ENCODE results near the gene UNG. TPM values are rescaled to one million over a fixed set of nuclear protein-coding genes. Genes with fewer than 3 reads are reported as not detected.

Gene UNG
- total and polyA plus RNA-seq, 4 donors, result 11.8 to 17.8 (median 14.9) TPM

DNA sequence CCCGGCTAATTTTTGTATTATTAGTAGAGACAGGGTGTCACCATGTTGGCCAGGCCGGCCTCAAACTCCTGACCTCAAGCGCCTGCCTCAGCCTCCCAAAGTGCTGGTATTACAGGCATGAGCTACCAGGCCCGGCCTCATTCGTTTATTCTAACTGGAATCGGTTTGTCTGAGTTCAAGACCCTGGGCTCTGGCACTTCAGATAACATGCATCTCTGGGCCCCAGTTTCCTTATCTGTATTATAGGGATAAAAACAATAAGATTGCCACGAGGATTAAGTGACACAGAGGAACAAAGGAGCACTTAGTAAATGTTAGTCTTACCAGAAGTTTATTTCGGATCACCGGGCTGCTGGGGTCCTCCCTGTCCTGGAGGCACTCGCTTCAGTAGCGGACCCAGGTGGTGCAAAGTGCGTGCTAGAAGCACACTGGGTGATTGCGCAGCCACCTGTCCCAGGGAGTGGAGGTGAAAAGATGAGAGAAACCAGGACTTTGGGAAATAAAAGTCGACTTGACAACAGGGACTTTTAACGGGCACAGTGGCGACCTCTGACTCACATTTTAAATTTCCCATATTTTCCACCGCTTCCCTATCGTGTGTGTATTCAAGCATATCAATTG, 56.5 kb downstream of the UNG start:
- ATAC-seq (ENCODE audit: insufficient read depth, low FRiP score), result no peak
- Histone ChIP-seq H3K27me3 (ENCODE audit: control insufficient read depth in 3 of 3, insufficient read depth in 3 of 3, low read length in 2 of 3) (no peaks in the 10 kb centered on the region), H3K27ac (ENCODE audit: low read depth in 1 of 2, low read length in 1 of 2) (peak overlapping the region; percentile 59 to 79), H3K4me3 (no peak overlapping the region), H3K9me3 (ENCODE audit: control insufficient read depth in 4 of 4, insufficient read depth in 3 of 4, low read length in 3 of 4) (no peaks in the 10 kb centered on the region), H3K36me3 (ENCODE audit: control insufficient read depth in 4 of 4, insufficient read depth in 4 of 4, low read length in 4 of 4) (no peaks in the 10 kb centered on the region), H3K4me1 (ENCODE audit: control insufficient read depth in 5 of 5, insufficient read depth in 5 of 5, low read length in 5 of 5) (peaks cover 0 to 17% (median 7%) of the 10 kb centered on the region in 5 donors), H3K9ac (ENCODE audit: insufficient read depth in 1 of 2, low read length in 2 of 2) (peak overlapping the region; percentile 41 to 82)
- DNase-seq, result no peak
- TF ChIP-seq, protein P1, sequence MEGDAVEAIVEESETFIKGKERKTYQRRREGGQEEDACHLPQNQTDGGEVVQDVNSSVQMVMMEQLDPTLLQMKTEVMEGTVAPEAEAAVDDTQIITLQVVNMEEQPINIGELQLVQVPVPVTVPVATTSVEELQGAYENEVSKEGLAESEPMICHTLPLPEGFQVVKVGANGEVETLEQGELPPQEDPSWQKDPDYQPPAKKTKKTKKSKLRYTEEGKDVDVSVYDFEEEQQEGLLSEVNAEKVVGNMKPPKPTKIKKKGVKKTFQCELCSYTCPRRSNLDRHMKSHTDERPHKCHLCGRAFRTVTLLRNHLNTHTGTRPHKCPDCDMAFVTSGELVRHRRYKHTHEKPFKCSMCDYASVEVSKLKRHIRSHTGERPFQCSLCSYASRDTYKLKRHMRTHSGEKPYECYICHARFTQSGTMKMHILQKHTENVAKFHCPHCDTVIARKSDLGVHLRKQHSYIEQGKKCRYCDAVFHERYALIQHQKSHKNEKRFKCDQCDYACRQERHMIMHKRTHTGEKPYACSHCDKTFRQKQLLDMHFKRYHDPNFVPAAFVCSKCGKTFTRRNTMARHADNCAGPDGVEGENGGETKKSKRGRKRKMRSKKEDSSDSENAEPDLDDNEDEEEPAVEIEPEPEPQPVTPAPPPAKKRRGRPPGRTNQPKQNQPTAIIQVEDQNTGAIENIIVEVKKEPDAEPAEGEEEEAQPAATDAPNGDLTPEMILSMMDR (IDR thresholded peaks at IDR 0.05; ENCODE audit: control extremely low read depth, extremely low read depth), result no peak
- WGBS, 2 donors, result 28 to 45% methylated on average over 18 of the region's 18 CpGs

DNA sequence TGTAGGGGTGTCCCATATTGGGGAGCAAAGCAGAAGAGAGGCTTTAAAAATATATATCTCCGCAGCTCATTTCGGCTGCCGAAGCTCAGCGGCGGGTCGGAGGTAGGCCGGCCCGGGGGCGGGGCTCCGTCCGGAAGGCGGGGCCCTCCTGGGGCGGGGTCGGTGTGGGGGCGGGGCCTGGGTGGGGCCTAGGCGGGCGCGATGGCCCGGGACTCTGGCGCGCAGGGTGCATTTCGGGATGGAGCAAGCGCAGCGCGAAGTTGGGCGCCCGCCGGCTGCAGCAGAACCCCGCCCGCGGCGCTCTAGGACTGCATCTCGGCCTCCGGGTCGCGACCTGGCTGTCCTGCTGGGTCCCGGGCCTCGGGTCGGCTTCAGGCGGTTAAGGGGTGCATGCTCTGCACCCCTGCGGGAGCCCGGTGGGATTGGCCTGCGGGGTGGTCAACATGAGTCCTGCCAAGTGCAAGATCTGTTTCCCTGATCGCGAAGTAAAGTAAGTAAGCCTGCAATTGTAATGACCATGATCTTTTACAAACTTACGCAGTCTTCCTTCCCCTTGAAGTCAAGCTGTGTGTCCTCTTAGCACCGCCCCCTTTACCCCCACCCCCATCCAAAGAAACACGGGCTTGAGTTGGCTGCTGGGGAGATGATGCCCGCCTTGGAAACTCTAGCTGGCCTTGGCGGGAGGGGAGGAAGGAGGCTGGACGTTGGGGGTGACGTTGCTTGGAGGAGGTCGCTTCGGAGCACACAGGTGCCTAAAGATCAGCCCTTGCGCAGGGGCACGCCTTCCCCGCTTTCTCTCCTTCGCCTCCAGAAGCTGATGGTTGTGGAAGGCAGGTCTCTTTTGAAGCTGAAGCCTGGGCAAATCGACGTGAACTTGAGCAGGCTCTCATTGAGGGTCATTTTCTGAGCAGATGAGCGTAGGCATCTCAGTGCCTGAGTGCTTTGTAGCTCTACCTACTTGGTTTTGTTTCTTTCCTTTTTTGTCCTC, 57.3 kb downstream of the UNG start:
- ATAC-seq (ENCODE audit: insufficient read depth, low FRiP score), result peak; percentile 98
- DNase-seq, result peak; percentile 83 to 88 (median 88)
- no peaks in the 10 kb centered on the region for H3K9me3 ChIP-seq (ENCODE audit: control insufficient read depth in 4 of 4, insufficient read depth in 3 of 4, low read length in 3 of 4)
- H3K4me1 ChIP-seq (ENCODE audit: control insufficient read depth in 5 of 5, insufficient read depth in 5 of 5, low read length in 5 of 5), result peaks cover 0 to 17% (median 7%) of the 10 kb centered on the region in 5 donors
- TF ChIP-seq, protein P1 (IDR thresholded peaks at IDR 0.05; ENCODE audit: control extremely low read depth, extremely low read depth), result no peak
- WGBS, 2 donors, result 0 to 1% methylated on average over 46 to 61 of the region's 61 CpGs
- H3K27me3 ChIP-seq (ENCODE audit: control insufficient read depth in 3 of 3, insufficient read depth in 3 of 3, low read length in 2 of 3), result no peaks in the 10 kb centered on the region
- H3K4me3 ChIP-seq, result peak overlapping the region; percentile 72
- no peaks in the 10 kb centered on the region for H3K36me3 ChIP-seq (ENCODE audit: control insufficient read depth in 4 of 4, insufficient read depth in 4 of 4, low read length in 4 of 4)
- peak overlapping the region; percentile 52 to 82 for H3K9ac ChIP-seq (ENCODE audit: insufficient read depth in 1 of 2, low read length in 2 of 2)
- H3K27ac ChIP-seq (ENCODE audit: low read depth in 1 of 2, low read length in 1 of 2), result peak overlapping the region; percentile 88 to 89

DNA sequence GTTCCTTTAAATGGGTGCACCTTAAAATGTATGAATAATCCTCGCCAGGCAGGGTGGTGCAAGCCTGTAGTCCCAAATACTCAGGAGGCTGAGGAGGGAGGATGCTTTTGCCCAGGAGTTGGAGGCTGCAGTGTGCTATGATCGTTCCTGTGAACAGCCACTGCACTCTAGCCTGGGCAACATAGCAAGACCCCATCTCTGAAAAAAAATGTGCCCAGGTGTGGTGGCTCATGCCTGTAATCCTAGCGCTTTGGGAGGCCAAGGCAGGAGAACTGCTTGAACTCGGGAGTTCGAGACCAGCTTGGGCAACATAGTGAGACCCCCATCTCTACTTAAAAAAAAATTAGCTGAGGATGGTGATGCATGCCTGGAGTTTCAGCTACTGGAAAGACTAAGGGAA, 58.6 kb downstream of the UNG start:
- Histone ChIP-seq H3K4me3 (no peak overlapping the region), H3K4me1 (ENCODE audit: control insufficient read depth in 5 of 5, insufficient read depth in 5 of 5, low read length in 5 of 5) (peaks cover 0 to 24% (median 16%) of the 10 kb centered on the region in 5 donors), H3K27me3 (ENCODE audit: control insufficient read depth in 3 of 3, insufficient read depth in 3 of 3, low read length in 2 of 3) (no peaks in the 10 kb centered on the region), H3K9me3 (ENCODE audit: control insufficient read depth in 4 of 4, insufficient read depth in 3 of 4, low read length in 3 of 4) (no peaks in the 10 kb centered on the region), H3K27ac (ENCODE audit: low read depth in 1 of 2, low read length in 1 of 2) (no peak overlapping the region), H3K36me3 (ENCODE audit: control insufficient read depth in 4 of 4, insufficient read depth in 4 of 4, low read length in 4 of 4) (no peaks in the 10 kb centered on the region), H3K9ac (ENCODE audit: insufficient read depth in 1 of 2, low read length in 2 of 2) (no peak overlapping the region)
- ATAC-seq (ENCODE audit: insufficient read depth, low FRiP score) (no peak), DNase-seq (no peak)
- WGBS, 2 donors, result 95 to 97% methylated on average over 5 of the region's 5 CpGs
- TF ChIP-seq, protein P1 (IDR thresholded peaks at IDR 0.05; ENCODE audit: control extremely low read depth, extremely low read depth), result no peak
